Stimulated activated memory B cell treated with anti-CD40 and anti-IgM and Interleukin-4, amounts not matched to agents 10 μg/mL and 1 μg/mL and 100 μg/mL, for 72 hours (primary cell): ENCODE measurements around the gene GJA9.

Experiments
- ATAC-seq: fragments of 150-1000 bp; cut with Tn5 transposase; 2 replicates; pipeline ENCODE4 v1.10.0; 2021
- H3K27ac Mint-ChIP-seq: one replicate; pipeline ENCODE4 v1.8.0; 2022; ENCODE audit warnings: mild to moderate bottlenecking, mixed read lengths
- H3K27me3 Mint-ChIP-seq: one replicate; pipeline ENCODE4 v1.8.0; 2022; ENCODE audit warnings: mixed read lengths
- H3K36me3 Mint-ChIP-seq: one replicate; pipeline ENCODE4 v1.8.0; 2022; ENCODE audit warnings: mixed read lengths
- H3K4me1 Mint-ChIP-seq: one replicate; pipeline ENCODE4 v1.8.0; 2022; ENCODE audit warnings: mixed read lengths
- H3K4me3 Mint-ChIP-seq: one replicate; pipeline ENCODE4 v1.8.0; 2022; ENCODE audit warnings: mild to moderate bottlenecking, moderate library complexity, mixed read lengths
- H3K9me3 Mint-ChIP-seq: one replicate; pipeline ENCODE4 v1.8.0; 2022; ENCODE audit warnings: mixed read lengths

Gene GJA9

GRCh38 chr1:38826886-38827285, 54.5 kb downstream of the GJA9 start:
- ATAC-seq: no peak
- H3K36me3 Mint-ChIP-seq: no peaks in the 10 kb centered on the region
- H3K4me1 Mint-ChIP-seq: peaks cover 7% of the 10 kb centered on the region
- no peak overlapping the region for H3K27ac Mint-ChIP-seq
- H3K27me3 Mint-ChIP-seq: peaks cover 58% of the 10 kb centered on the region
- H3K9me3 Mint-ChIP-seq: no peaks in the 10 kb centered on the region
- H3K4me3 Mint-ChIP-seq: no peak overlapping the region

DNA sequence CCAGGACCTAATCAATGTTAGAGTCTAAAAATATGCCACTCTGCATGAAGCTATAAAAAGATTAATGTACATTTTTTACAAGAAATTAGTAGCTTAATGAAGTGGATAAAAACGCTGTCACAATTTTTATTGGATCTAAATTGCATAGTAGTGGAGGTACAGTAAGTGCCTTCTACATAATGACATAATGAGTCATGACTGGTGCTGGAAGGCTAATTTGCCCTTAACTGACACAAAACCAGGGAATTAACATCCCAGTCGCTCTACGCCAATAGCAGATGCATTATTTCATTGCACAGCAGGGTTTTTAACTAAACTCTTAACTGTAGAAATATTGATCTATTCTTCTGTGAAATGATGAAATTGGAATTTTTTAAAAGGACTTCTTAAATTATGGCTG, 55.1 kb downstream of the GJA9 start:
- H3K36me3 Mint-ChIP-seq: no peaks in the 10 kb centered on the region
- H3K27ac Mint-ChIP-seq: no peak overlapping the region
- no peak for ATAC-seq
- H3K4me3 Mint-ChIP-seq: no peak overlapping the region
- peaks cover 7% of the 10 kb centered on the region for H3K4me1 Mint-ChIP-seq
- H3K27me3 Mint-ChIP-seq: peaks cover 62% of the 10 kb centered on the region
- no peaks in the 10 kb centered on the region for H3K9me3 Mint-ChIP-seq
